K562 (cell line): ENCODE results near the gene PIK3R1.

Experiments used
- PML ChIP-seq: IDR thresholded peaks from 2 replicates; pipeline ENCODE4 v1.6.1; 2012; ENCODE audit warnings: low read length, inconsistent platforms
- SMC3 ChIP-seq: conservative IDR thresholded peaks from 2 replicates; pipeline ENCODE4 v1.6.1; 2011; ENCODE audit warnings: low read depth, low read length, improper control_type of control experiment; ENCODE audit not compliant: insufficient read depth
- TF ChIP-seq, protein P1 (sequence below): sonication (generic); formaldehyde crosslinking; IDR thresholded peaks from 2 replicates; pipeline ENCODE4 v1.9.0; 2022; ENCODE audit warnings: mild to moderate bottlenecking, missing genetic modification reagents
- TF ChIP-seq, protein P2 (sequence below), 3 experiments: IDR thresholded peaks in 2 of 3; conservative IDR thresholded peaks in 1 of 3; 2 replicates each; pipeline ENCODE4 v1.5.1; 2011 to 2012; ENCODE audit warnings: low read length in 3 of 3, mild to moderate bottlenecking in 3 of 3, control low read depth in 2 of 3, improper control_type of control experiment in 1 of 3, inconsistent platforms in 1 of 3, low read depth in 1 of 3, mixed read lengths in 1 of 3, moderate library complexity in 1 of 3; ENCODE audit not compliant: insufficient read depth in 2 of 3

DNA sequence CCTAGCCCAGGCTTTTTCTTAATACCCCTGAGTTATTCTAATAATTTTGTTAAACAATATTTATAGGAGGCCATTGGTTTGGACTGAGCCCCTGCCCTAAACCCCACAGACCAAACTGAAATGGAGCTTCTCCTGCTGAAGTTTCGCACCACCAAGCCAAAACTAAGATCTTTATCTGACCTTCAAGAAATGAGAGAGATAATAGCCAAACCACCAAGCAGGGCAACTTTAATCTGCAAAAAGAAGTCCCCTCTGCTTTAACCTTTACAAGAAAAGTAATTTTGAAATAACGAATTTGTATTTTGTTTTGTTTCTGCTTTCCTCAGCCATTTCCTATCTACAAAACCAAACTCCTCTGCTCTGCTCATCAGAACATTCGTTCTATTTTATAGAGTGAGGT, 125.5 kb downstream of the PIK3R1 start:
- no peak for TF ChIP-seq SMC3
- TF ChIP-seq, protein P1, sequence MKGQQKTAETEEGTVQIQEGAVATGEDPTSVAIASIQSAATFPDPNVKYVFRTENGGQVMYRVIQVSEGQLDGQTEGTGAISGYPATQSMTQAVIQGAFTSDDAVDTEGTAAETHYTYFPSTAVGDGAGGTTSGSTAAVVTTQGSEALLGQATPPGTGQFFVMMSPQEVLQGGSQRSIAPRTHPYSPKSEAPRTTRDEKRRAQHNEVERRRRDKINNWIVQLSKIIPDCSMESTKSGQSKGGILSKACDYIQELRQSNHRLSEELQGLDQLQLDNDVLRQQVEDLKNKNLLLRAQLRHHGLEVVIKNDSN (CRISPR knock-in tag) = no peak
- TF ChIP-seq, protein P2, sequence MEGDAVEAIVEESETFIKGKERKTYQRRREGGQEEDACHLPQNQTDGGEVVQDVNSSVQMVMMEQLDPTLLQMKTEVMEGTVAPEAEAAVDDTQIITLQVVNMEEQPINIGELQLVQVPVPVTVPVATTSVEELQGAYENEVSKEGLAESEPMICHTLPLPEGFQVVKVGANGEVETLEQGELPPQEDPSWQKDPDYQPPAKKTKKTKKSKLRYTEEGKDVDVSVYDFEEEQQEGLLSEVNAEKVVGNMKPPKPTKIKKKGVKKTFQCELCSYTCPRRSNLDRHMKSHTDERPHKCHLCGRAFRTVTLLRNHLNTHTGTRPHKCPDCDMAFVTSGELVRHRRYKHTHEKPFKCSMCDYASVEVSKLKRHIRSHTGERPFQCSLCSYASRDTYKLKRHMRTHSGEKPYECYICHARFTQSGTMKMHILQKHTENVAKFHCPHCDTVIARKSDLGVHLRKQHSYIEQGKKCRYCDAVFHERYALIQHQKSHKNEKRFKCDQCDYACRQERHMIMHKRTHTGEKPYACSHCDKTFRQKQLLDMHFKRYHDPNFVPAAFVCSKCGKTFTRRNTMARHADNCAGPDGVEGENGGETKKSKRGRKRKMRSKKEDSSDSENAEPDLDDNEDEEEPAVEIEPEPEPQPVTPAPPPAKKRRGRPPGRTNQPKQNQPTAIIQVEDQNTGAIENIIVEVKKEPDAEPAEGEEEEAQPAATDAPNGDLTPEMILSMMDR (IDR thresholded peaks at IDR 0.05 in 2 of 3, conservative IDR thresholded peaks at IDR 0.05 in 1 of 3; ENCODE audit: insufficient read depth in 2 of 3, low read depth in 1 of 3, low read length in 3 of 3) = no peak
- no peak for TF ChIP-seq PML
